ENCODE results near the gene SPOUT1.

DNA sequence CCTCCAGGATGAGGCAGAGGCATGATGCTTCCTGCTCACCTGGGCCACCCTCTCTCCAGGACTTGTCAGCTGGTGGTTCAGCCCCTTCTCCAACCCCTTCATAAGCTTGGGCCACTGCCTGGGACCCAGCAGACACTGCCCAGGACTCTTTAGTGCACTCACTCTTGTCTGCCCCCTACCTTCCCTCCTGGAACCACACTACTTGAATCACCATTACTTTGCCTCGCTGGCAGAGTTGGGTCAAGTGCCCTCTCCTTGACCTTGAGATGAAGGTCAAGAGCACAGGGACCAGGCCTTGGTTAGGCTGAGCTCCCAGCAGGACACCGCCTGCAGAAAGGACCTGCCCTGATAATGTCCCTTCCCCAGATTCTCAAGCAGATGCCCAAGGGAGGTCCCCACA, 19.8 kb downstream of the SPOUT1 start:
- TF ChIP-seq RFX5 (IDR thresholded peaks at IDR 0.05) = no peak
- TF ChIP-seq EP300 (IDR thresholded peaks at IDR 0.05) = no peak
- TF ChIP-seq CTCF (IDR thresholded peaks at IDR 0.05) = no peak
- no peak for TF ChIP-seq JUN (IDR thresholded peaks at IDR 0.05)
- no peak for TF ChIP-seq FOSB (CRISPR knock-in tag; IDR thresholded peaks at IDR 0.05)
- TF ChIP-seq POLR2AphosphoS2 (conservative IDR thresholded peaks at IDR 0.05; ENCODE audit: low read length) = no peak
- no peak for TF ChIP-seq POLR2A (IDR thresholded peaks at IDR 0.05; ENCODE audit: low read length)
- no peak for TF ChIP-seq KDM5A (IDR thresholded peaks at IDR 0.05)
